GM10248 (cell line): ENCODE data around the gene PPARA.

ENCODE experiments used
- CTCF ChIA-PET: fragments of 300-600 bp; sonication (Branson Sonifier 250); formaldehyde crosslinking; extraction: SDS; loops from one replicate; lab custom pipeline; 2021; ENCODE audit warnings: antibody characterized with exemption; lab: Yijun Ruan, JAX
- POLR2A ChIA-PET: fragments of 350-650 bp; sonication (Branson Sonifier 250); formaldehyde crosslinking; extraction: SDS; loops from one replicate; lab custom pipeline; 2020; ENCODE audit warnings: antibody characterized with exemption; lab: Yijun Ruan, JAX
- DNase-seq: peaks from one replicate; pipeline ENCODE4 v3.0.0; 2012; ENCODE audit errors: extremely low spot score
- TF ChIP-seq, protein P1 (sequence below): IDR thresholded peaks from 2 replicates; pipeline ENCODE4 v1.5.1; 2012; ENCODE audit warnings: mild to moderate bottlenecking, low read depth; ENCODE audit errors: extremely low read depth, missing control alignments, control extremely low read depth

PPARA gene

DNA sequence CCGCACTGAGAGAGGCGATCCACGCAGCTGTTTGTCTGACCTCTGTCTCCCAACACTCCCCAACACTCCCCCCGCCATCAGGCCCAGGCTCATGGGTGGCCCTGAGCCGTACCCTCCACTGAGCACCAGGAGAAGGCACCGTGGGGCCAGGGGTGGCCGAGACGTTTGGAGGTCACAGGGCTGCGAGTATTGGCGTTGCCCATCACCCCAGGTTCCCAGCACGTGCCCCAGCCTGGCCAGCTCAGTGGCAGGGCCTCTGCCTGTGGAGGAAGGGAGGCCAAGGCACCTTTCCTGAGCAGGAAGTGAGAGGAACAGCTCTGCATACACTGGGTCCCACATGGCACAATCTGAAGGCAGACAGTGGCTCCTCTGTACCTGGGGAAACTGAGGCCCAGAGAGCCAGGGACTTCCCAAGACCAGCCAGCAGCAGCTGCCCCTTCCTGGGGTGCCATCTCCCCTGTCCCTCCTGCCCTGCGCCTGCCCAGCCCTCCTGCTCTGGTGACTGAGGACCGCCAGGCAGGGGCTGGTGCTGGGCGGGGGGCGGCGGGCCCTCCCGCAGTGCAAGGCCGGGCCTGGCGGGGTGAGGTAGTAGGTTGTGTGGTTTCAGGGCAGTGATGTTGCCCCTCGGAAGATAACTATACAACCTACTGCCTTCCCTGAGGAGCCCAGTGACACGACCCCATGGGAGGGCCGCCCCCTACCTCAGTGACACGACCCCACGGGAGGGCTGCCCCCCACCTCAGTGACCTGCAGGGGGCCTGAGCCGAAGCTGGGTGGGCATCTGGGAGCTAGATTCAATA, 37.0 kb upstream of the PPARA start:
- POLR2A ChIA-PET, result no interaction called here
- TF ChIP-seq, protein P1, sequence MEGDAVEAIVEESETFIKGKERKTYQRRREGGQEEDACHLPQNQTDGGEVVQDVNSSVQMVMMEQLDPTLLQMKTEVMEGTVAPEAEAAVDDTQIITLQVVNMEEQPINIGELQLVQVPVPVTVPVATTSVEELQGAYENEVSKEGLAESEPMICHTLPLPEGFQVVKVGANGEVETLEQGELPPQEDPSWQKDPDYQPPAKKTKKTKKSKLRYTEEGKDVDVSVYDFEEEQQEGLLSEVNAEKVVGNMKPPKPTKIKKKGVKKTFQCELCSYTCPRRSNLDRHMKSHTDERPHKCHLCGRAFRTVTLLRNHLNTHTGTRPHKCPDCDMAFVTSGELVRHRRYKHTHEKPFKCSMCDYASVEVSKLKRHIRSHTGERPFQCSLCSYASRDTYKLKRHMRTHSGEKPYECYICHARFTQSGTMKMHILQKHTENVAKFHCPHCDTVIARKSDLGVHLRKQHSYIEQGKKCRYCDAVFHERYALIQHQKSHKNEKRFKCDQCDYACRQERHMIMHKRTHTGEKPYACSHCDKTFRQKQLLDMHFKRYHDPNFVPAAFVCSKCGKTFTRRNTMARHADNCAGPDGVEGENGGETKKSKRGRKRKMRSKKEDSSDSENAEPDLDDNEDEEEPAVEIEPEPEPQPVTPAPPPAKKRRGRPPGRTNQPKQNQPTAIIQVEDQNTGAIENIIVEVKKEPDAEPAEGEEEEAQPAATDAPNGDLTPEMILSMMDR, result no peak
- CTCF ChIA-PET, result interaction anchor here (3.2 to 10.5 kb wide), 4 partner anchors 101 to 122 kb away, joined by 21 to 254 read pairs (median 69); no protein-coding TSS in a partner anchor
- DNase-seq, result no peak

DNA sequence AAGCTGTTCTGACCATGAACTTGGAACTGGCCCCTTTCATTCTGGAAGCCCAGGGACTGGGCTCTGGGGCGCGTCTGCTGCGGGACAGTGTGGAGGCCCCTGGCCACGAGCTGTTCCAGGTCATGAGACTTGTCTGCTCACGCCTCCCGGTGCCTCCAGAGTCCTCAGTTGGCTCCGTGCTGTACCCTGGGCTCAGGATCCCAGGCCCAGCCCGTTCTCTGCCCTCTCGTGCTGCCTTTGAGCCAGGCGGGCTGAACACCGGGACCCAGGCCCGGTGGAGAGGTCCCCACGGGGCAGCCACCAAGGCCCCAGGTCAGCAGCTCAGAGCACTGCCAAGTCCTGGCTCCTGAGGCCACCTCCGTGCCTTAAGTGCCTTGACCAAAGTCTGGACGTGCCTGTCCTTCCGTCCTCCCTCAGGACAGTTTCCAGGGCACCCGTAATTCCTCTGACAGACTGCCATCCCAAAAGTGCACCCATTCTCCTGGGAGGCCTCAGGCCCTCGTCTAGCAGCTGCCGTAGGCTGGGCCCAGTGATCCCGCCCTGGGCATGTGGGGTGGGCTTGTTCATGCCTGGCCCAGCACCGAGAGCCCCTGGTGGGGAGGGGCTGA, 36.3 kb upstream of the PPARA start:
- TF ChIP-seq, protein P1, result no peak
- DNase-seq, result no peak
- CTCF ChIA-PET, result interaction anchor here (3.2 to 10.5 kb wide), 4 partner anchors 101 to 123 kb away, joined by 21 to 254 read pairs (median 69); no protein-coding TSS in a partner anchor
- POLR2A ChIA-PET, result no interaction called here

DNA sequence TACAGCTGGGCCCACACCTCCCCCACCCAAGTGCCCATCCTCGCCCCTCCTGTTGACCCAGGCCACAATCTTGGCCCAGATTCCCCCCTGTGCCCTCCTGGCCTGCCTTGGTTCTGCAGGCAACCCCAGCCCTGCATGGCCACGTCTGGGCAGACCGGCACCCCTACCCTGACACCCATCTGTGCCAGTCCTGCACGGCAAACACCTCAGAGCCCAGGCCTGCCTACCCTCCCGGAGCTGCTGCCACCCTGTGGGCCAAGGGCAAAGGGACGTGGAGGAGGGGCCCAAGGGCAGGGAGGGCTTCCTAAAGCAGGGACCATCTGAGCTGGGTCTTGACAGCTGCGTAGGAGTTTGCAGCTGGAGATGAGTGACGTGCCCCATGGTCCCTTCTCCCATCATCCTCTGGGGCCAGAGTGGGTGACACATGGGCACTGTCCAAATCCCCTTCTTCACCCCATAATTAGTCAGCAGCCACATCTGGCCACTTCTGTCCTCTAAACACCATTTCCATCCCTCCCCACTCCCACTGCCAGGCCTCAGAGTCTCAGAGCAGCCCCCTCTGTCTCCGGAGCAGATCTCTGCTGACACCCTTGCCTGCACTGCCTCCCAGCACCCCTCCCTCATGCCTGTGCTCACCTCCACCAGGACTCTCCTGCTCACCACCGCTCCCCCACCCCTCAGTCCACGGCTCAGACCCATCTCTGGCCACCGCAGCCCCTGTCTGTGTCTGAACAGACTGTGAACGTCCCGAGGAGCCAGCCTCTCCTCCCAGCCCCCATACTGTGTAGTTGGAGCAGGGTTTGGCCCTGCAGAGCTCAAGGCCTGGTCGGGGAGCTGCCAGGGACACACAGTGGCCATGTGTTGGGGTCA, 35.6 kb upstream of the PPARA start:
- ChIA-PET POLR2A (no interaction called here), CTCF (interaction anchor here (0.8 to 10.5 kb wide), 11 partner anchors 20 to 538 kb away, joined by 3 to 254 read pairs (median 4); no protein-coding TSS in a partner anchor)
- DNase-seq, result no peak
- TF ChIP-seq, protein P1, result no peak

DNA sequence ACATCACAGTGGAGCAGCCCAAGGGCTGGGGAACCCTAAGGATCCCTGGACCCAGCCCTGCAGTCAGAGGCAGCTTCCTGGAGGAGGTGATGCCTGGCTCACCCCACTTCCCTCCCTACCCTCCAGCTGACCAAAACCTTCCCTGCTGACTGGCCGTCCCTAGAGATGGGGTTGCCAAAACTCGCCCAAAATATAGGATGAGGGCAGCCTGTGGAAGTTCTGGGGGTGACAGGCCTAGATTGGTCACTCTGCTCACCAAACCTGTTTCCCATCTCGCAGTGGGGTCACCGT, 35.0 kb upstream of the PPARA start:
- ChIA-PET POLR2A (interaction anchor here (0.5 kb wide), 1 partner anchor 188 kb away, joined by 3 read pairs; no protein-coding TSS in a partner anchor), CTCF (interaction anchor here (0.8 to 10.5 kb wide), 11 partner anchors 21 to 538 kb away, joined by 3 to 254 read pairs (median 4); no protein-coding TSS in a partner anchor)
- TF ChIP-seq, protein P1, result no peak
- DNase-seq, result no peak

DNA sequence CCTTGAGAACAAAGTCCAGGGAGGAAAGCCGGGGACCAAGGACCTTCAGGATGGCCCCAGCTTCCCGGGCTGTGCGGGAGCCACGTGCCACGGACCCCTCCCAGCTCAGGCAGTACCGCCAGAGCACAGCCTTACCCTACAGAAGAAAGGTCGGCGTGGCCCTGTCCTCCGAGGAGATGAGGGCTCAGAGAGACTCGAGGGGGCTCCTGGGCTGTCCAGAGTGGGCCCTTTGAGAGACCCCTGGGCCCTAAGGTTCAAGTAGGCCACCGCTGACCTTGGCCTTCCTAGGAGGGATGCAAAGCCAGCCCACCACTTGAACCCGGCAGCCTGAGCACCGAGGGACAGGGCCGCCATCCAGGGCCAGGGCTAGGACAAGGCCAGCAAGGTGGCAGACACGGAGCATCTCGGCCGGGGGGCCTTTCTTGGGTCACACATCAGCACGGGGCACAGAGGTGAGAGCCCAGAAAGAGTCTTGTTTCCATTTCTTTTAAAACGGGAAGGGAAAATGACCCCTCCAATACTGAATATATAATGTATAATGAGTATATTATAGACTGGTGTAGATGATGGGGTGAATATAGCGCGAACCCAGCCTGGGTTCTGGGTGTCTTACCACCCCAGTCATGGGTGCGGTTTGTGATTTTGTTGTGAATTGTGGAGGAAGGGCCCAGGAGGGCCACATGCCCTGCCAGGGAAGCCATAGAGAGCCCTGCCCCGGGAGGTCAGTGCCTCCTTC, 34.4 kb upstream of the PPARA start:
- POLR2A ChIA-PET, result interaction anchor here (0.5 kb wide), 1 partner anchor 187 kb away, joined by 3 read pairs; no protein-coding TSS in a partner anchor
- DNase-seq, result no peak
- CTCF ChIA-PET, result interaction anchor here (0.6 to 10.5 kb wide), 29 partner anchors 14 to 539 kb away, joined by 3 to 254 read pairs (median 4); no protein-coding TSS in a partner anchor
- TF ChIP-seq, protein P1, result no peak
